Brain microvascular endothelial cell (primary cell): Measurements from ENCODE around the gene TMEM9.
A peak's percentile ranks its signal among the peaks of the same experiment; 100 is the strongest.

Source experiments
- DNase-seq: peaks from one replicate; pipeline ENCODE4 v3.0.0-alpha.2; 2020
- H3K27ac ChIP-seq: fragments of 250-450 bp; sonication (Bioruptor Pico); 2 replicates; pipeline ENCODE4 v1.5.1; 2020; ENCODE audit warnings: mild to moderate bottlenecking, moderate library complexity
- H3K27me3 ChIP-seq: fragments of 250-450 bp; sonication (Bioruptor Pico); replicated peaks from 2 replicates; pipeline ENCODE4 v1.5.1; 2020; ENCODE audit warnings: mild to moderate bottlenecking
- H3K36me3 ChIP-seq: fragments of 250-450 bp; sonication (Bioruptor Pico); replicated peaks from 2 replicates; pipeline ENCODE4 v1.5.1; 2020; ENCODE audit warnings: mild to moderate bottlenecking
- H3K4me3 ChIP-seq: 2 replicates; pipeline ENCODE4 v1.5.1; 2011; ENCODE audit warnings: low read depth, mild to moderate bottlenecking, control low read depth, low read length, moderate library complexity
- CTCF ChIP-seq: IDR thresholded peaks from 2 replicates; pipeline ENCODE4 v1.5.1; 2011; ENCODE audit warnings: low read depth, mild to moderate bottlenecking, moderate library complexity, low read length, control low read depth, inconsistent platforms; ENCODE audit errors: missing control alignments
- in situ Hi-C: cut with HindIII; loops from 2 replicates; pipeline ENCODE4 v1.10.0; 2017; ENCODE audit warnings: low sequenced_read_pairs, low pct_ligation_motif_present

The TMEM9 gene

GRCh38 chr1:201127755-201128455, 26.4 kb downstream of the TMEM9 start:
- Histone ChIP-seq H3K27ac (no peak overlapping the region), H3K36me3 (no peaks in the 10 kb centered on the region), H3K4me3 (no peak overlapping the region), H3K27me3 (peaks cover 17% of the 10 kb centered on the region)
- TF ChIP-seq CTCF = peak; percentile 23
- DNase-seq = peak; percentile 79
- in situ Hi-C loops = no loop called here

- Histone ChIP-seq H3K27ac (no peak within 1 kb of the TSS), H3K27me3 (peaks cover 20% of the 10 kb centered on the region), H3K36me3 (no peaks in the 10 kb centered on the region), H3K4me3 (no peak within 1 kb of the TSS)
- in situ Hi-C loops = no loop called here
- TF ChIP-seq CTCF = peak; percentile 39
- DNase-seq = peak; percentile 43
Observed at GRCh38 chr1:201126832-201127754, 27.2 kb downstream of the TMEM9 start, which contains the start of gene ASCL5. Gene ASCL5, minus strand, starts transcription at chr1:201127184. Its CDS starts 11,812 bp downstream, at chr1:201115372.

- in situ Hi-C loops = no loop called here
- H3K27me3 ChIP-seq = peaks cover 20% of the 10 kb centered on the region
- DNase-seq = no peak
Observed at GRCh38 chr1:201126463-201126831, 27.8 kb downstream of the TMEM9 start.

GRCh38 chr1:201125800-201126199, 28.5 kb downstream of the TMEM9 start:
- Histone ChIP-seq H3K4me3 (no peak overlapping the region), H3K27me3 (peaks cover 20% of the 10 kb centered on the region), H3K36me3 (no peaks in the 10 kb centered on the region), H3K27ac (no peak overlapping the region)
- in situ Hi-C loops = no loop called here
- TF ChIP-seq CTCF = no peak
- DNase-seq = no peak

More at GRCh38 chr1:201126463-201126831, 27.8 kb downstream of the TMEM9 start:
- Histone ChIP-seq H3K36me3 (no peaks in the 10 kb centered on the region), H3K27ac (no peak overlapping the region), H3K4me3 (no peak overlapping the region)
- TF ChIP-seq CTCF = no peak

- Histone ChIP-seq H3K27me3 (peaks cover 20% of the 10 kb centered on the region), H3K27ac (no peak overlapping the region), H3K36me3 (no peaks in the 10 kb centered on the region), H3K4me3 (no peak overlapping the region)
- no peak for DNase-seq
- in situ Hi-C loops = no loop called here
- no peak for TF ChIP-seq CTCF
Observed at GRCh38 chr1:201125019-201125418, 29.3 kb downstream of the TMEM9 start.
